Stomach (tissue), 19 donors: ENCODE measurements around the gene SNX20. TPM values are rescaled to one million over a fixed set of nuclear protein-coding genes. Genes with fewer than 3 reads are reported as not detected.

Source experiments
- DNase-seq, 2 donors: peaks; one replicate each; pipeline versions ENCODE4 v3.0.0 to v3.0.0-alpha.2; 2013 to 2019
- H3K27ac ChIP-seq, 5 donors: fragments of 200-600 bp in 4 of 5; sonication (generic) in 4 of 5; one replicate each; pipeline ENCODE4 v1.5.1; 2013 to 2019; ENCODE audit warnings: mild to moderate bottlenecking in 1 of 5, moderate library complexity in 1 of 5
- H3K27me3 ChIP-seq, 3 donors: fragments of 200-600 bp; sonication (generic); one replicate each; pipeline ENCODE4 v1.5.1; 2017 to 2019; ENCODE audit warnings: mixed run types in 1 of 3
- H3K36me3 ChIP-seq, 4 donors: fragments of 200-600 bp; sonication (generic); 1 replicate in 3 of 4; 2 replicates in 1 of 4; pipeline ENCODE4 v1.5.1; 2016 to 2019
- H3K4me1 ChIP-seq, 4 donors: fragments of 200-600 bp; sonication (generic); one replicate each; pipeline ENCODE4 v1.5.1; 2016 to 2019
- H3K4me3 ChIP-seq, 4 donors: fragments of 200-600 bp; sonication (generic) in 3 of 4; one replicate each; pipeline ENCODE4 v1.5.1; 2016 to 2019; ENCODE audit warnings: mild to moderate bottlenecking in 1 of 4
- H3K9me3 ChIP-seq, 4 donors: fragments of 200-600 bp; sonication (generic); one replicate each; pipeline ENCODE4 v1.5.1; 2016 to 2019
- CTCF ChIP-seq, 7 experiments: fragments of 450-650 bp in 4 of 7; fragments of 200-600 bp in 3 of 7; sonication (generic) in 3 of 7; IDR thresholded peaks; one replicate each; pipeline ENCODE4 v1.5.1; 2016 to 2019; ENCODE audit warnings: antibody characterized with exemption in 7 of 7, control low read depth in 2 of 7, mild to moderate bottlenecking in 1 of 7
- EP300 ChIP-seq: sonication (generic); formaldehyde crosslinking; IDR thresholded peaks from one replicate; pipeline ENCODE4 v1.6.1; 2017; ENCODE audit warnings: antibody characterized with exemption
- POLR2A ChIP-seq, 4 donors: fragments of 450-650 bp; IDR thresholded peaks; one replicate each; pipeline ENCODE4 v1.6.1; 2016; ENCODE audit warnings: antibody characterized with exemption in 4 of 4, control low read depth in 2 of 4, mild to moderate bottlenecking in 1 of 4, moderate library complexity in 1 of 4
- POLR2AphosphoS5 ChIP-seq, 3 donors: sonication (generic); formaldehyde crosslinking; IDR thresholded peaks; one replicate each; pipeline ENCODE4 v1.6.1; 2016; ENCODE audit warnings: antibody characterized with exemption in 3 of 3
- WGBS, 5 donors: extraction: QIAGEN DNeasy Blood & Tissue Kit in 3 of 5; methylation state at CpG; one replicate each; pipeline versions ENCODE4 v1.1.5 to v1.1.7; 2013 to 2018; 5-methylcytosine and 5-hydroxymethylcytosine counted together
- intact Hi-C: fragments of 100-400 bp; cut with DNase I; formaldehyde crosslinking; loops from one replicate; pipeline ENCODE4 v1.15.1; 2023; ENCODE audit warnings: low total_unique reads
- long read RNA-seq, 10 donors: transcript quantifications; one replicate each; lab custom pipeline, GENCODE V29; 2026
- polyA plus RNA-seq, 3 donors: library from polyadenylated mRNA; stranded (reverse); fragments of 200-250 nt; gene quantifications; one replicate each; pipeline ENCODE4 v1.2.3, GENCODE V29; 2013
- total RNA-seq, 5 donors: library from RNA; depleted of rRNA; stranded (reverse); fragments of >200 nt; gene quantifications; one replicate each; pipeline versions ENCODE4 v1.1.0 to v1.2.3, GENCODE V29; 2014 to 2016
- donor health status: healthy with polysubstance abuse.
- donor health status: Bipolar disorder and iron deficiency.
- donor health status: healthy.

Gene SNX20
- total RNA-seq (1 to 10 TPM in 2 of 5 donors, under 1 TPM in 2, not detected in 1; 0.29 to 7.4 (median 1.0) TPM), polyA plus RNA-seq (1 to 10 TPM; 1.0 to 1.4 (median 1.1) TPM)
- long read RNA-seq, donor 1 = 0 reads
- long read RNA-seq, donor 2 = 0 reads
- long read RNA-seq, donor 3 = 0 reads
- long read RNA-seq, donor 4 = 0 reads
- long read RNA-seq, donor 5 = 0 reads
- long read RNA-seq, donor 6 = 0 reads
- long read RNA-seq, donor 7, partial matches to known transcripts = 0 of 1 reads
- long read RNA-seq, donor 7, other reads (novel, unspliced or antisense) = 0 of 1 reads
- long read RNA-seq, donor 8 = 0 reads
- long read RNA-seq, donor 9 = 0 reads
- long read RNA-seq, donor 10 = 0 reads

- Histone ChIP-seq H3K27me3 (no peaks in the 10 kb centered on the region), H3K36me3 (peaks cover 0 to 9% (median 4%) of the 10 kb centered on the region in 4 donors), H3K9me3 (no peaks in the 10 kb centered on the region), H3K27ac (peak within 1 kb of the TSS; percentile 14 to 77 (median 73)), H3K4me3 (peak within 1 kb of the TSS; percentile 26 to 41 (median 36)), H3K4me1 (peaks cover 0 to 38% (median 0%) of the 10 kb centered on the region in 4 donors)
- intact Hi-C loops = no loop called here
- DNase-seq = peak; percentile 43 to 61
- no peak for TF ChIP-seq EP300
- no peak for TF ChIP-seq CTCF (IDR thresholded peaks at IDR 0.05)
- TF ChIP-seq POLR2AphosphoS5 (IDR thresholded peaks at IDR 0.05) = no peak
- TF ChIP-seq POLR2A (IDR thresholded peaks at IDR 0.05) = no peak
- WGBS, 5 donors = 65 to 79% (median 75%) methylated on average over 16 of the region's 16 CpGs
These were observed at the start of gene SNX20 for GRCh38 chr16:50681021-50681885. TSS of gene SNX20 (minus strand) at chr16:50681312. CDS start at chr16:50677526, 3,786 bp downstream.

DNA sequence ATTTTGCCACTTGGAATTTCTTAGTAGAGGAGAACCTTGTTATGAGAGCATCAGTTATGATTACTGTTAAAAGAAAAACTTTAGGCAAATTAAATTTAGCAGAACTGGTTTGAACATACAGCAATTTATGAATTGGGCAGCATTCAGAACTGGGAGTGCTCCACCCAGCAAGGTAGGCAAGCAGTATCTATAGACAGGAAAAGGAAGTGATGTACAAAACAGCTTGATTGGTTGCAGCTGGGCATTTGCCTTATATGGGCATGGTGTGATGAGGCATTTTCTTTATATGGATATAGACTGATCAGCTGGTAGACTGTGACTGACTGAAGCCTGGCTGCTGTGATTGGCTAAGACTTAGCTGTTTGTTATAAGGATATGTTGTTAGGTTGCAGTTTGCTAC lies 43.2 kb upstream of the SNX20 start:
- intact Hi-C loops = no loop called here
- Histone ChIP-seq H3K4me1 (peaks cover 0 to 7% (median 5%) of the 10 kb centered on the region in 4 donors), H3K4me3 (no peak overlapping the region), H3K27me3 (no peaks in the 10 kb centered on the region), H3K9me3 (no peaks in the 10 kb centered on the region), H3K36me3 (peaks cover 0 to 8% (median 6%) of the 10 kb centered on the region in 4 donors), H3K27ac (no peak overlapping the region)
- no peak for DNase-seq
- TF ChIP-seq POLR2AphosphoS5 (IDR thresholded peaks at IDR 0.05) (no peak), CTCF (IDR thresholded peaks at IDR 0.05) (no peak), EP300 (no peak), POLR2A (IDR thresholded peaks at IDR 0.05) (no peak)

- Histone ChIP-seq H3K4me3 (no peak overlapping the region), H3K27ac (no peak overlapping the region), H3K36me3 (peaks cover 0 to 8% (median 6%) of the 10 kb centered on the region in 4 donors), H3K9me3 (no peaks in the 10 kb centered on the region), H3K27me3 (no peaks in the 10 kb centered on the region), H3K4me1 (peaks cover 0 to 15% (median 5%) of the 10 kb centered on the region in 4 donors)
- 78 to 93% (median 90%) methylated on average over 2 of the region's 2 CpGs for WGBS, 5 donors
- intact Hi-C loops = no loop called here
- DNase-seq = no peak
- TF ChIP-seq POLR2AphosphoS5 (IDR thresholded peaks at IDR 0.05) (no peak), POLR2A (IDR thresholded peaks at IDR 0.05) (no peak), CTCF (IDR thresholded peaks at IDR 0.05) (no peak), EP300 (no peak)
These were observed 41.8 kb upstream of the SNX20 start for GRCh38 chr16:50722960-50723359.

GRCh38 chr16:50722405-50722737 lies 41.3 kb upstream of the SNX20 start:
- no peak for DNase-seq
- H3K4me1 ChIP-seq = peaks cover 0 to 15% (median 5%) of the 10 kb centered on the region in 4 donors
- H3K27me3 ChIP-seq = no peaks in the 10 kb centered on the region
- 75 to 100% (median 96%) methylated on average over 1 of the region's 1 CpG for WGBS, 5 donors
- TF ChIP-seq CTCF (IDR thresholded peaks at IDR 0.05) (no peak), POLR2AphosphoS5 (IDR thresholded peaks at IDR 0.05) (no peak), POLR2A (IDR thresholded peaks at IDR 0.05) (no peak), EP300 (no peak)
- intact Hi-C loops = no loop called here
- H3K4me3 ChIP-seq = no peak overlapping the region
- H3K9me3 ChIP-seq = no peaks in the 10 kb centered on the region
- no peak overlapping the region for H3K27ac ChIP-seq
- peaks cover 0 to 8% (median 6%) of the 10 kb centered on the region in 4 donors for H3K36me3 ChIP-seq
